Mucosa of rectum (tissue), 2 donors: ENCODE measurements around the gene CDK8.

Experiments
- H3K27ac ChIP-seq, 2 donors: one replicate each; pipeline ENCODE4 v1.7.0; 2013; ENCODE audit warnings: inconsistent platforms in 2 of 2, low read depth in 2 of 2, low read length in 2 of 2
- H3K27me3 ChIP-seq, 2 donors: one replicate each; pipeline ENCODE4 v1.7.0; 2013; ENCODE audit warnings: low read length in 2 of 2; ENCODE audit not compliant: control insufficient read depth in 2 of 2, insufficient read depth in 2 of 2
- H3K36me3 ChIP-seq, 2 donors: one replicate each; pipeline ENCODE4 v1.7.0; 2013; ENCODE audit warnings: low read length in 2 of 2; ENCODE audit not compliant: control insufficient read depth in 2 of 2, insufficient read depth in 2 of 2
- H3K4me1 ChIP-seq, 2 donors: one replicate each; pipeline ENCODE4 v1.7.0; 2013; ENCODE audit warnings: low read length in 2 of 2, mild to moderate bottlenecking in 1 of 2; ENCODE audit not compliant: control insufficient read depth in 2 of 2, insufficient read depth in 2 of 2
- H3K4me3 ChIP-seq, 2 donors: one replicate each; pipeline ENCODE4 v1.7.0; 2013; ENCODE audit warnings: low read length in 2 of 2
- H3K9ac ChIP-seq, 2 donors: one replicate each; pipeline ENCODE4 v1.7.0; 2013; ENCODE audit warnings: low read length in 2 of 2, low read depth in 1 of 2, mild to moderate bottlenecking in 1 of 2
- H3K9me3 ChIP-seq, 2 donors: one replicate each; pipeline ENCODE4 v1.7.0; 2013; ENCODE audit warnings: low read length in 2 of 2; ENCODE audit not compliant: control insufficient read depth in 2 of 2
- donor health status: healthy.
- donor health status: Normal muscosa, but diverticular disease.

Gene CDK8

GRCh38 chr13:26390203-26390602, 136.3 kb downstream of the CDK8 start:
- H3K27ac ChIP-seq, result no peak overlapping the region
- no peak overlapping the region for H3K4me3 ChIP-seq
- H3K36me3 ChIP-seq, result peaks cover 11 to 16% of the 10 kb centered on the region in 2 donors
- H3K9ac ChIP-seq, result no peak overlapping the region
- no peaks in the 10 kb centered on the region for H3K4me1 ChIP-seq
- H3K27me3 ChIP-seq, result no peaks in the 10 kb centered on the region
- H3K9me3 ChIP-seq, result no peaks in the 10 kb centered on the region

GRCh38 chr13:26400545-26400944, 146.6 kb downstream of the CDK8 start:
- no peak overlapping the region for H3K4me3 ChIP-seq
- H3K9me3 ChIP-seq, result no peaks in the 10 kb centered on the region
- H3K36me3 ChIP-seq, result peaks cover 18 to 38% of the 10 kb centered on the region in 2 donors
- H3K4me1 ChIP-seq, result no peaks in the 10 kb centered on the region
- no peak overlapping the region for H3K9ac ChIP-seq
- H3K27ac ChIP-seq, result no peak overlapping the region
- no peaks in the 10 kb centered on the region for H3K27me3 ChIP-seq

GRCh38 chr13:26401069-26401468, 147.1 kb downstream of the CDK8 start:
- no peak overlapping the region for H3K27ac ChIP-seq
- H3K27me3 ChIP-seq, result no peaks in the 10 kb centered on the region
- no peaks in the 10 kb centered on the region for H3K9me3 ChIP-seq
- no peak overlapping the region for H3K4me3 ChIP-seq
- peaks cover 18 to 38% of the 10 kb centered on the region in 2 donors for H3K36me3 ChIP-seq
- no peaks in the 10 kb centered on the region for H3K4me1 ChIP-seq
- no peak overlapping the region for H3K9ac ChIP-seq

- Histone ChIP-seq H3K9me3 (no peaks in the 10 kb centered on the region), H3K36me3 (peaks cover 20 to 38% of the 10 kb centered on the region in 2 donors), H3K4me1 (no peaks in the 10 kb centered on the region), H3K9ac (no peak overlapping the region), H3K4me3 (no peak overlapping the region), H3K27me3 (no peaks in the 10 kb centered on the region), H3K27ac (no peak overlapping the region)
Observed at GRCh38 chr13:26401578-26402021, 147.7 kb downstream of the CDK8 start.

- H3K9me3 ChIP-seq, result no peaks in the 10 kb centered on the region
- H3K36me3 ChIP-seq, result peaks cover 13 to 19% of the 10 kb centered on the region in 2 donors
- no peak overlapping the region for H3K27ac ChIP-seq
- no peaks in the 10 kb centered on the region for H3K27me3 ChIP-seq
- no peaks in the 10 kb centered on the region for H3K4me1 ChIP-seq
- H3K4me3 ChIP-seq, result no peak overlapping the region
- H3K9ac ChIP-seq, result no peak overlapping the region
Observed at GRCh38 chr13:26406791-26407190, 152.9 kb downstream of the CDK8 start.

GRCh38 chr13:26411206-26411605, 157.3 kb downstream of the CDK8 start:
- no peak overlapping the region for H3K27ac ChIP-seq
- H3K27me3 ChIP-seq, result no peaks in the 10 kb centered on the region
- H3K4me1 ChIP-seq, result no peaks in the 10 kb centered on the region
- H3K9ac ChIP-seq, result no peak overlapping the region
- H3K9me3 ChIP-seq, result no peaks in the 10 kb centered on the region
- no peak overlapping the region for H3K4me3 ChIP-seq
- H3K36me3 ChIP-seq, result peaks cover 0 to 7% of the 10 kb centered on the region in 2 donors

GRCh38 chr13:26412263-26412662, 158.3 kb downstream of the CDK8 start:
- no peaks in the 10 kb centered on the region for H3K36me3 ChIP-seq
- H3K27me3 ChIP-seq, result no peaks in the 10 kb centered on the region
- H3K9me3 ChIP-seq, result no peaks in the 10 kb centered on the region
- no peaks in the 10 kb centered on the region for H3K4me1 ChIP-seq
- H3K4me3 ChIP-seq, result no peak overlapping the region
- H3K9ac ChIP-seq, result no peak overlapping the region
- H3K27ac ChIP-seq, result no peak overlapping the region

- H3K4me3 ChIP-seq, result no peak overlapping the region
- H3K9me3 ChIP-seq, result no peaks in the 10 kb centered on the region
- no peak overlapping the region for H3K27ac ChIP-seq
- H3K9ac ChIP-seq, result no peak overlapping the region
- no peaks in the 10 kb centered on the region for H3K27me3 ChIP-seq
- H3K4me1 ChIP-seq, result no peaks in the 10 kb centered on the region
- no peaks in the 10 kb centered on the region for H3K36me3 ChIP-seq
Observed at GRCh38 chr13:26412936-26413716, 159.2 kb downstream of the CDK8 start.

GRCh38 chr13:26420282-26420960, 166.5 kb downstream of the CDK8 start:
- no peak overlapping the region for H3K27ac ChIP-seq
- H3K27me3 ChIP-seq, result no peaks in the 10 kb centered on the region
- H3K36me3 ChIP-seq, result no peaks in the 10 kb centered on the region
- peaks cover 0 to 2% of the 10 kb centered on the region in 2 donors for H3K4me1 ChIP-seq
- H3K9me3 ChIP-seq, result no peaks in the 10 kb centered on the region
- H3K9ac ChIP-seq, result no peak overlapping the region
- H3K4me3 ChIP-seq, result no peak overlapping the region

- Histone ChIP-seq H3K9ac (no peak overlapping the region), H3K9me3 (no peaks in the 10 kb centered on the region), H3K4me3 (no peak overlapping the region), H3K36me3 (no peaks in the 10 kb centered on the region), H3K27me3 (no peaks in the 10 kb centered on the region), H3K4me1 (peaks cover 2 to 4% of the 10 kb centered on the region in 2 donors), H3K27ac (no peak overlapping the region)
Observed at GRCh38 chr13:26422036-26422435, 168.1 kb downstream of the CDK8 start.
